ENCODE data around the gene BPIFA1.

Gene BPIFA1

DNA sequence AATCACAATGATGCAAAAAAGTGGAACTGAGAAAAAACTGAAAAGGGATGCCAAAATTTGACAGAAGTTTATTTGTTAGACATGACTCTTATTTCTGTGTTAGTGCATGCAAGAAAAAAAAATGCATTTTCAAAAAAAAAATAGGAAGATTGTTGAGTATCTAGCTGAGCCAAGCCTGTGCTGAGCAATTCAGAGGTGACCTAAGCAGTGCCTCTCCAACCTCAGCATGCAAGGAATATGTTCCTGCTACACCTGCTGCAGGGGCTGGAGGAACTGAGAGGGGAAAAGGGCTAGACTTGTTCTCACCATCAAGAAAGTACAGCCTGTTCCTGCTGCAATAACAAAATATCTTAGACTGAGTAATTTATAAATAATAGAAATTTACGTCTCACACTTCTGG lies 43.8 kb upstream of the BPIFA1 start:
- no peak overlapping the region for H3K27ac ChIP-seq (replicated peaks)
- no peak for TF ChIP-seq SPI1 (IDR thresholded peaks at IDR 0.05; ENCODE audit: borderline replicate concordance, low read depth)
- no peak for TF ChIP-seq GABPA (IDR thresholded peaks at IDR 0.05; ENCODE audit: low read depth)
- TF ChIP-seq, protein P1, sequence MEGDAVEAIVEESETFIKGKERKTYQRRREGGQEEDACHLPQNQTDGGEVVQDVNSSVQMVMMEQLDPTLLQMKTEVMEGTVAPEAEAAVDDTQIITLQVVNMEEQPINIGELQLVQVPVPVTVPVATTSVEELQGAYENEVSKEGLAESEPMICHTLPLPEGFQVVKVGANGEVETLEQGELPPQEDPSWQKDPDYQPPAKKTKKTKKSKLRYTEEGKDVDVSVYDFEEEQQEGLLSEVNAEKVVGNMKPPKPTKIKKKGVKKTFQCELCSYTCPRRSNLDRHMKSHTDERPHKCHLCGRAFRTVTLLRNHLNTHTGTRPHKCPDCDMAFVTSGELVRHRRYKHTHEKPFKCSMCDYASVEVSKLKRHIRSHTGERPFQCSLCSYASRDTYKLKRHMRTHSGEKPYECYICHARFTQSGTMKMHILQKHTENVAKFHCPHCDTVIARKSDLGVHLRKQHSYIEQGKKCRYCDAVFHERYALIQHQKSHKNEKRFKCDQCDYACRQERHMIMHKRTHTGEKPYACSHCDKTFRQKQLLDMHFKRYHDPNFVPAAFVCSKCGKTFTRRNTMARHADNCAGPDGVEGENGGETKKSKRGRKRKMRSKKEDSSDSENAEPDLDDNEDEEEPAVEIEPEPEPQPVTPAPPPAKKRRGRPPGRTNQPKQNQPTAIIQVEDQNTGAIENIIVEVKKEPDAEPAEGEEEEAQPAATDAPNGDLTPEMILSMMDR (IDR thresholded peaks at IDR 0.05; ENCODE audit: insufficient read depth, low read length) = no peak
- TF ChIP-seq, protein P2, sequence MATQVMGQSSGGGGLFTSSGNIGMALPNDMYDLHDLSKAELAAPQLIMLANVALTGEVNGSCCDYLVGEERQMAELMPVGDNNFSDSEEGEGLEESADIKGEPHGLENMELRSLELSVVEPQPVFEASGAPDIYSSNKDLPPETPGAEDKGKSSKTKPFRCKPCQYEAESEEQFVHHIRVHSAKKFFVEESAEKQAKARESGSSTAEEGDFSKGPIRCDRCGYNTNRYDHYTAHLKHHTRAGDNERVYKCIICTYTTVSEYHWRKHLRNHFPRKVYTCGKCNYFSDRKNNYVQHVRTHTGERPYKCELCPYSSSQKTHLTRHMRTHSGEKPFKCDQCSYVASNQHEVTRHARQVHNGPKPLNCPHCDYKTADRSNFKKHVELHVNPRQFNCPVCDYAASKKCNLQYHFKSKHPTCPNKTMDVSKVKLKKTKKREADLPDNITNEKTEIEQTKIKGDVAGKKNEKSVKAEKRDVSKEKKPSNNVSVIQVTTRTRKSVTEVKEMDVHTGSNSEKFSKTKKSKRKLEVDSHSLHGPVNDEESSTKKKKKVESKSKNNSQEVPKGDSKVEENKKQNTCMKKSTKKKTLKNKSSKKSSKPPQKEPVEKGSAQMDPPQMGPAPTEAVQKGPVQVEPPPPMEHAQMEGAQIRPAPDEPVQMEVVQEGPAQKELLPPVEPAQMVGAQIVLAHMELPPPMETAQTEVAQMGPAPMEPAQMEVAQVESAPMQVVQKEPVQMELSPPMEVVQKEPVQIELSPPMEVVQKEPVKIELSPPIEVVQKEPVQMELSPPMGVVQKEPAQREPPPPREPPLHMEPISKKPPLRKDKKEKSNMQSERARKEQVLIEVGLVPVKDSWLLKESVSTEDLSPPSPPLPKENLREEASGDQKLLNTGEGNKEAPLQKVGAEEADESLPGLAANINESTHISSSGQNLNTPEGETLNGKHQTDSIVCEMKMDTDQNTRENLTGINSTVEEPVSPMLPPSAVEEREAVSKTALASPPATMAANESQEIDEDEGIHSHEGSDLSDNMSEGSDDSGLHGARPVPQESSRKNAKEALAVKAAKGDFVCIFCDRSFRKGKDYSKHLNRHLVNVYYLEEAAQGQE (IDR thresholded peaks at IDR 0.05; ENCODE audit: insufficient replicate concordance, low read depth) = no peak
- no peak for TF ChIP-seq POLR2AphosphoS5 (IDR thresholded peaks at IDR 0.05; ENCODE audit: low read depth)
- H3K4me3 ChIP-seq (replicated peaks; ENCODE audit: insufficient read depth, low read length) = no peak overlapping the region
- no peak for DNase-seq (ENCODE audit: low read depth in 1 of 2, low spot score in 1 of 2)
- H3K27me3 ChIP-seq (ENCODE audit: insufficient read depth, poor library complexity, severe bottlenecking) = no peaks in the 10 kb centered on the region

DNA sequence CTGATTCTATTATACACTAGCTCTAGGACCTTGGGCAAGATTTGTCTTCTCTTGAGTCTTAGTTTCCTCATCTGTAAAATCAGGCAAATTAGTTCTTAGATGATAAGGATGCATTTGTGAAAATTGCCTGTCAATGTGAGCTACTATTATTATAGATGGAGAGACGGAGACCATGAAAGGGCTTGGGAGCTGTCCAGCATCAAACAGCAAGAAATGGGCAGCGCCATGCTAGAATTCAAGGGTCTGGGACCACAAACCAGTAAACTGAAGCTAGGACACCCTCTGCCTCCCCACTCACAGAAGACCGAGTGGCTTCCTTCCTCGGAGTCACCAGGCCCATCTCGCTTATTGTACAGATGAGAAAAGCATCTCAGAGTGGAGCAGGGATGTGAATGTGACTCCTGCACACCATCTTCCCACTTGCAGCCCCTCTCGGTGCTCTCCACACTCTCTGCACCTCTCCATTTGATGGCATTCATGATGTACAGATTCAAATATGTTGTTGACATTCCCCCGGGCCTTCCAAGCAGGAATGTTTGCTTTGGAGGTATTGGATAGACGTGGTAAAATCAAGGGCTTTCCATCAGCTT lies 42.8 kb upstream of the BPIFA1 start:
- Histone ChIP-seq H3K4me3 (replicated peaks; ENCODE audit: insufficient read depth, low read length) (no peak overlapping the region), H3K27me3 (ENCODE audit: insufficient read depth, poor library complexity, severe bottlenecking) (no peaks in the 10 kb centered on the region), H3K27ac (replicated peaks) (no peak overlapping the region)
- no peak for TF ChIP-seq GABPA (IDR thresholded peaks at IDR 0.05; ENCODE audit: low read depth)
- TF ChIP-seq, protein P2 (IDR thresholded peaks at IDR 0.05; ENCODE audit: insufficient replicate concordance, low read depth) = peak; percentile 90
- no peak for DNase-seq (ENCODE audit: low read depth in 1 of 2, low spot score in 1 of 2)

DNA sequence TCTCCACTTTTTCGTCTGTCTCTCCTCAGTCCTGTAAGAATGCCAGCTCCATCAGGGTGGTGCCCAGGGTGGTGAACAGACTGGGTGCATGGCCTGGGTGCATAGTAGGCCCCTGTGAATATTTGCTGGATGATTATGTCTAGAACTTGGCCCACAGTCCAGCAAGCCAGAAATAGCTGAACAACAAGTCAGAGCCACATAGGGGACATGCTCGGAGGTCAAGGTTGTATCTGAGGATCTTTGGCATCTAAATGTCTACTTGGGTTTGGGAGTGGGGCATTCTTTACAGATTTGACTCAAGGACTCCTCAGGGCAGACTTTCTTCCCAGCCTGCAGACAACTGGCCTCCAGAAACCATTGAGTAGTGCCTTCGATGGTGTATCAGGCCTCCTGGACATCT lies 36.8 kb upstream of the BPIFA1 start:
- peaks cover 3% of the 10 kb centered on the region for H3K27me3 ChIP-seq (ENCODE audit: insufficient read depth, poor library complexity, severe bottlenecking)

DNA sequence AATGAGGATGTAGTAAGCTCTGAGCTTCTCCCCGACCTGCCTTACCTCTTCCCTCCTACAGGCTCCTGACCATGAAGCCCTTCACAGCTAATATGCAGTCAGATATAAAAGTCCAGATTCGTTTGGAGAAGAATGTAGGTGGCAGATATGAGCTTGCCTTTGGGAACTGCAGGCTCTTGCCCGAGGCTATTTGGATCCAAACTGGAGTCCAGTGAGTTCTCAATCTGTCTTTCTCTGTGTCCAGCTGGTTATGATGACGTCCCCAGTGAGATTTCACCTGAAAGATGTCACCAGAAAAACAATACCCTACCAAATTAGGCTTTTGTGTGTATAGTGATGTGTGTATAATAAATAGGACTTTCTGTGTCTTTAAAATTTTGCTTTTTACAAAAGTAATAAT lies 33.3 kb upstream of the BPIFA1 start:
- Histone ChIP-seq H3K27ac (replicated peaks) (no peak overlapping the region), H3K27me3 (ENCODE audit: insufficient read depth, poor library complexity, severe bottlenecking) (peaks cover 3% of the 10 kb centered on the region), H3K4me3 (replicated peaks; ENCODE audit: insufficient read depth, low read length) (no peak overlapping the region)
- TF ChIP-seq GABPA (IDR thresholded peaks at IDR 0.05; ENCODE audit: low read depth) (no peak), SPI1 (IDR thresholded peaks at IDR 0.05; ENCODE audit: borderline replicate concordance, low read depth) (no peak)
- TF ChIP-seq, protein P2 (IDR thresholded peaks at IDR 0.05; ENCODE audit: insufficient replicate concordance, low read depth) = no peak
- DNase-seq (ENCODE audit: low read depth in 1 of 2, low spot score in 1 of 2) = no peak

More for the DNA sequence above, 36.8 kb upstream of the BPIFA1 start:
- no peak overlapping the region for H3K27ac ChIP-seq (replicated peaks)
- DNase-seq (ENCODE audit: low read depth in 1 of 2, low spot score in 1 of 2) = no peak
- TF ChIP-seq, protein P1 (IDR thresholded peaks at IDR 0.05; ENCODE audit: insufficient read depth, low read length) = no peak
- no peak for TF ChIP-seq POLR2AphosphoS5 (IDR thresholded peaks at IDR 0.05; ENCODE audit: low read depth)
- TF ChIP-seq GABPA (IDR thresholded peaks at IDR 0.05; ENCODE audit: low read depth) = no peak
- no peak for TF ChIP-seq SPI1 (IDR thresholded peaks at IDR 0.05; ENCODE audit: borderline replicate concordance, low read depth)
- H3K4me3 ChIP-seq (replicated peaks; ENCODE audit: insufficient read depth, low read length) = no peak overlapping the region
